Liver (tissue), 9 donors: ENCODE data around the gene IGDCC3. TPM values are rescaled to one million over a fixed set of nuclear protein-coding genes. Genes with fewer than 3 reads are reported as not detected.

Experiments
- DNase-seq: peaks from one replicate; pipeline ENCODE4 v3.0.0-alpha.2; 2017; ENCODE audit warnings: low spot score
- H3K27ac ChIP-seq, 2 donors: one replicate each; pipeline ENCODE4 v1.7.0; 2013; ENCODE audit warnings: inconsistent platforms in 2 of 2, low read length in 2 of 2, control low read depth in 1 of 2, low read depth in 1 of 2, mild to moderate bottlenecking in 1 of 2
- H3K27me3 ChIP-seq, 4 donors: one replicate each; pipeline versions ENCODE4 v1.6.1 to v1.7.0; 2013; ENCODE audit warnings: low read length in 3 of 4, inconsistent platforms in 1 of 4, mild to moderate bottlenecking in 1 of 4, moderate library complexity in 1 of 4; ENCODE audit not compliant: control insufficient read depth in 4 of 4, insufficient read depth in 4 of 4
- H3K36me3 ChIP-seq, 4 donors: one replicate each; pipeline versions ENCODE4 v1.6.1 to v1.7.0; 2013; ENCODE audit warnings: low read length in 3 of 4, mild to moderate bottlenecking in 3 of 4, low read depth in 1 of 4, moderate library complexity in 1 of 4; ENCODE audit not compliant: control insufficient read depth in 4 of 4, insufficient read depth in 3 of 4
- H3K4me1 ChIP-seq, 4 donors: one replicate each; pipeline versions ENCODE4 v1.6.1 to v1.7.0; 2013; ENCODE audit warnings: low read length in 3 of 4, mild to moderate bottlenecking in 3 of 4, moderate library complexity in 1 of 4; ENCODE audit not compliant: control insufficient read depth in 4 of 4, insufficient read depth in 4 of 4
- H3K4me3 ChIP-seq, 3 donors: one replicate each; pipeline versions ENCODE4 v1.6.1 to v1.7.0; 2013; ENCODE audit warnings: low read length in 3 of 3, control low read depth in 1 of 3, low read depth in 1 of 3, mild to moderate bottlenecking in 1 of 3
- H3K9ac ChIP-seq, 2 donors: one replicate each; pipeline ENCODE4 v1.7.0; 2013; ENCODE audit warnings: low read length in 2 of 2, mild to moderate bottlenecking in 2 of 2, moderate library complexity in 2 of 2, control low read depth in 1 of 2, low read depth in 1 of 2
- H3K9me3 ChIP-seq, 4 donors: one replicate each; pipeline versions ENCODE4 v1.6.1 to v1.7.0; 2013; ENCODE audit warnings: low read length in 3 of 4; ENCODE audit not compliant: control insufficient read depth in 4 of 4
- EGR1 ChIP-seq, 2 donors: IDR thresholded peaks; 2 replicates each; pipeline ENCODE4 v1.6.1; 2016 to 2018; ENCODE audit warnings: antibody characterized with exemption in 2 of 2, low read depth in 2 of 2
- FOXA1 ChIP-seq: IDR thresholded peaks from 2 replicates; pipeline ENCODE4 v1.6.1; 2016; ENCODE audit warnings: antibody characterized with exemption
- FOXA2 ChIP-seq: IDR thresholded peaks from 2 replicates; pipeline ENCODE4 v1.6.1; 2016; ENCODE audit warnings: antibody characterized with exemption
- GABPA ChIP-seq, 2 donors: IDR thresholded peaks in 1 of 2; conservative IDR thresholded peaks in 1 of 2; 2 replicates each; pipeline ENCODE4 v1.6.1; 2016; ENCODE audit warnings: antibody characterized with exemption in 2 of 2, mild to moderate bottlenecking in 1 of 2, moderate library complexity in 1 of 2
- HNF4A ChIP-seq, 2 donors: conservative IDR thresholded peaks; 2 replicates each; pipeline ENCODE4 v1.6.1; 2016; ENCODE audit warnings: antibody characterized with exemption in 2 of 2, mild to moderate bottlenecking in 2 of 2
- HNF4G ChIP-seq: IDR thresholded peaks from 2 replicates; pipeline ENCODE4 v1.6.1; 2016; ENCODE audit warnings: antibody characterized with exemption
- JUND ChIP-seq, 2 donors: IDR thresholded peaks; 2 replicates each; pipeline ENCODE4 v1.6.1; 2016; ENCODE audit warnings: antibody characterized with exemption in 2 of 2
- NR2F2 ChIP-seq: IDR thresholded peaks from 2 replicates; pipeline ENCODE4 v1.6.1; 2016; ENCODE audit warnings: antibody characterized with exemption
- RAD21 ChIP-seq, 2 donors: IDR thresholded peaks; 2 replicates each; pipeline ENCODE4 v1.6.1; 2016; ENCODE audit warnings: antibody characterized with exemption in 2 of 2, mild to moderate bottlenecking in 2 of 2
- SP1 ChIP-seq: IDR thresholded peaks from 2 replicates; pipeline ENCODE4 v1.6.1; 2018; ENCODE audit warnings: antibody characterized with exemption, mild to moderate bottlenecking
- TAF1 ChIP-seq: conservative IDR thresholded peaks from 2 replicates; pipeline ENCODE4 v1.6.1; 2016; ENCODE audit warnings: antibody characterized with exemption, mild to moderate bottlenecking
- YY1 ChIP-seq: IDR thresholded peaks from 2 replicates; pipeline ENCODE4 v1.6.1; 2016; ENCODE audit warnings: antibody characterized with exemption, mild to moderate bottlenecking
- WGBS: extraction: QIAGEN DNeasy Blood & Tissue Kit; methylation state at CpG from one replicate; pipeline ENCODE4 v1.1.7; 2013; 5-methylcytosine and 5-hydroxymethylcytosine counted together
- polyA plus RNA-seq, 2 donors: library from polyadenylated mRNA; stranded (reverse) in 1 of 2; unstranded in 1 of 2; fragments of 200-250 nt in 1 of 2; fragments of >200 nt in 1 of 2; fragmentation: Nextera tagmentation in 1 of 2; extraction: Ambion mirVana in 1 of 2; gene quantifications; one replicate each; pipeline versions ENCODE4 v1.2.1 to v1.2.3, GENCODE V29; 2013 to 2015
- total RNA-seq, 2 donors: library from RNA; depleted of rRNA; stranded (reverse); fragments of >200 nt; gene quantifications; one replicate each; pipeline ENCODE4 v1.2.3, GENCODE V29; 2014
- TF ChIP-seq, protein P1 (sequence below): IDR thresholded peaks from 2 replicates; pipeline ENCODE4 v1.6.1; 2016; ENCODE audit warnings: antibody characterized with exemption
- TF ChIP-seq, protein P2 (sequence below): IDR thresholded peaks from 2 replicates; pipeline ENCODE4 v1.6.1; 2016; ENCODE audit warnings: antibody characterized with exemption, mild to moderate bottlenecking
- TF ChIP-seq, protein P3 (sequence below): IDR thresholded peaks from 2 replicates; pipeline ENCODE4 v1.6.1; 2016; ENCODE audit warnings: antibody characterized with exemption
- TF ChIP-seq, protein P4 (sequence below): fragments of 150-350 bp; IDR thresholded peaks from 2 replicates; pipeline ENCODE4 v1.5.1; 2017; ENCODE audit warnings: improper control_type of control experiment, low read depth, low read length; ENCODE audit not compliant: missing input control
- TF ChIP-seq, protein P5 (sequence below): IDR thresholded peaks from 2 replicates; pipeline ENCODE4 v1.6.1; 2016; ENCODE audit warnings: antibody characterized with exemption
- donor health status: healthy.
- donor health status: healthy.
- donor health status: healthy.
- donor health status: healthy.
- donor health status: healthy.

Gene IGDCC3
- total and polyA plus RNA-seq, 4 donors = 1.5 TPM; not detected in 3

DNA sequence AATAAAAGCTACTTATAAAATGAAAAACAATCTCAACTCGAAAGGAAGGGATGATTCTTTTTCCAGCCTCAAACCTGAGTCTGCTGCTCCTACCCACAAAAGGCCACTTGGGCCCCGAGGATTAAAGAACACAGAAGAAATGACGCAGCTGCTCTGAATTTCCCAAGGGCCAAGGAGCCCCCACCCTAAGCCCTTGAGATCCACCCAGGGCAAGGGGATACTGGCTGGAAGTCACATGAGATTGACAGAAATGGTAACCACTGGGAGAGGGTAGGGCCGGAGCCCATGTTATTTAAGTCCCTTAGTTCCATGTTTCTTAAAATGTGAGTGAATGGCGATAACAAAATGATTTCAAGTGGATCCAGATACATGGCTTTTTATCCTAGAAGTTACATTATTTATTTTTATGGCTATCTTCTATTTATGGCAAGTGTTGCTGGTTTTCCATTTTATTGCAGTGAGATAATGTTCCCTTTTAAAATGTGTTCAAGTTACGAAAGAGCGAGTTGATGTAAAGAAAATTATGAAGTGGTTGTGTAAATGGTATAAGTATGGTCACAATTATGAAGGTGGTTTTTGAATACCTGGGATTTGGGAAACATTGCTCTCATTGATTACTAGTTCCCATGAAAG, 28.1 kb upstream of the IGDCC3 start:
- no peaks in the 10 kb centered on the region for H3K27me3 ChIP-seq
- WGBS = 93% methylated on average over 7 of the region's 7 CpGs
- peaks cover 0 to 5% (median 0%) of the 10 kb centered on the region in 4 donors for H3K4me1 ChIP-seq
- no peaks in the 10 kb centered on the region for H3K9me3 ChIP-seq
- no peaks in the 10 kb centered on the region for H3K36me3 ChIP-seq
- no peak overlapping the region for H3K9ac ChIP-seq
- TF ChIP-seq HNF4A (conservative IDR thresholded peaks at IDR 0.05) (no peak), JUND (IDR thresholded peaks at IDR 0.05) (no peak), TAF1 (no peak)
- TF ChIP-seq, protein P1, sequence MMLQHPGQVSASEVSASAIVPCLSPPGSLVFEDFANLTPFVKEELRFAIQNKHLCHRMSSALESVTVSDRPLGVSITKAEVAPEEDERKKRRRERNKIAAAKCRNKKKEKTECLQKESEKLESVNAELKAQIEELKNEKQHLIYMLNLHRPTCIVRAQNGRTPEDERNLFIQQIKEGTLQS = no peak
- no peak overlapping the region for H3K27ac ChIP-seq
- H3K4me3 ChIP-seq = no peak overlapping the region
- no peak for DNase-seq

DNA sequence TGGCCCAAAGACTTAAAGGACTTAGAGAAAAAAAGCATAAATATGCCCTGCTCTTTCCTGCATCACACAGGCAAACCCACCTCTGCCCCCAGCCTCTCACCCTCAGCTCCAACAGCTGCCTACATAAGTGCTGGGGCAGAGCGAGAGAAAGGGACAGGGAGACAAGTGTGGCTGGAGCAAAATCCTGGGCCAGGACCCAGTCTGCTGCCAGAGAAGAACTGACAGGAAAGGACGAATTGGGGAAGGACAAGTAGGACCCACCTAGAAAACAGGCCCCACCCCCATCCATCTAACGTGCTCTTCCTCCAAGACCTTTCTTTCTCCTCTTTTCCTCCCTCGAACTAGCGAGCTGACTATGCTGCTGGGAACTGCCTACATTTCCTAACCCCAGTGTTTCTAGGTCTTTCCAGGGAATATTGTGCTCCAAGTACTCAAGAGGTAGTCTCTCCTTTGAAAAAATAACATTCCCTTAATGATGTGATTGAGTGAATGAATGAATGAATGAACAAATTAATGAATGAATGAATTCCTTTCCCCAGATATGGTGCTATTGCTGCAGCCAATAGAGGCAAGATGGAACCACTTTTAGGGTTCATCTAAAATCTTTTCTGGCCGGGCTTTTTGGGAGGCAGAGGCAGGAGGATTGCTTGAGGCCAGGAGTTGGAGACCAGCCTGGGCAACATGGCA, 26.5 kb upstream of the IGDCC3 start:
- TF ChIP-seq, protein P2, sequence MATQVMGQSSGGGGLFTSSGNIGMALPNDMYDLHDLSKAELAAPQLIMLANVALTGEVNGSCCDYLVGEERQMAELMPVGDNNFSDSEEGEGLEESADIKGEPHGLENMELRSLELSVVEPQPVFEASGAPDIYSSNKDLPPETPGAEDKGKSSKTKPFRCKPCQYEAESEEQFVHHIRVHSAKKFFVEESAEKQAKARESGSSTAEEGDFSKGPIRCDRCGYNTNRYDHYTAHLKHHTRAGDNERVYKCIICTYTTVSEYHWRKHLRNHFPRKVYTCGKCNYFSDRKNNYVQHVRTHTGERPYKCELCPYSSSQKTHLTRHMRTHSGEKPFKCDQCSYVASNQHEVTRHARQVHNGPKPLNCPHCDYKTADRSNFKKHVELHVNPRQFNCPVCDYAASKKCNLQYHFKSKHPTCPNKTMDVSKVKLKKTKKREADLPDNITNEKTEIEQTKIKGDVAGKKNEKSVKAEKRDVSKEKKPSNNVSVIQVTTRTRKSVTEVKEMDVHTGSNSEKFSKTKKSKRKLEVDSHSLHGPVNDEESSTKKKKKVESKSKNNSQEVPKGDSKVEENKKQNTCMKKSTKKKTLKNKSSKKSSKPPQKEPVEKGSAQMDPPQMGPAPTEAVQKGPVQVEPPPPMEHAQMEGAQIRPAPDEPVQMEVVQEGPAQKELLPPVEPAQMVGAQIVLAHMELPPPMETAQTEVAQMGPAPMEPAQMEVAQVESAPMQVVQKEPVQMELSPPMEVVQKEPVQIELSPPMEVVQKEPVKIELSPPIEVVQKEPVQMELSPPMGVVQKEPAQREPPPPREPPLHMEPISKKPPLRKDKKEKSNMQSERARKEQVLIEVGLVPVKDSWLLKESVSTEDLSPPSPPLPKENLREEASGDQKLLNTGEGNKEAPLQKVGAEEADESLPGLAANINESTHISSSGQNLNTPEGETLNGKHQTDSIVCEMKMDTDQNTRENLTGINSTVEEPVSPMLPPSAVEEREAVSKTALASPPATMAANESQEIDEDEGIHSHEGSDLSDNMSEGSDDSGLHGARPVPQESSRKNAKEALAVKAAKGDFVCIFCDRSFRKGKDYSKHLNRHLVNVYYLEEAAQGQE = no peak
- TF ChIP-seq RAD21 (IDR thresholded peaks at IDR 0.05) (no peak), TAF1 (no peak), NR2F2 (no peak), EGR1 (IDR thresholded peaks at IDR 0.05; ENCODE audit: low read depth in 2 of 2) (no peak), YY1 (no peak), JUND (IDR thresholded peaks at IDR 0.05) (no peak), FOXA1 (no peak), HNF4G (no peak), GABPA (IDR thresholded peaks at IDR 0.05 in 1 of 2, conservative IDR thresholded peaks at IDR 0.05 in 1 of 2) (no peak), FOXA2 (no peak), SP1 (no peak)
- TF ChIP-seq, protein P3, sequence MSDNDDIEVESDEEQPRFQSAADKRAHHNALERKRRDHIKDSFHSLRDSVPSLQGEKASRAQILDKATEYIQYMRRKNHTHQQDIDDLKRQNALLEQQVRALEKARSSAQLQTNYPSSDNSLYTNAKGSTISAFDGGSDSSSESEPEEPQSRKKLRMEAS = no peak
- TF ChIP-seq, protein P4, sequence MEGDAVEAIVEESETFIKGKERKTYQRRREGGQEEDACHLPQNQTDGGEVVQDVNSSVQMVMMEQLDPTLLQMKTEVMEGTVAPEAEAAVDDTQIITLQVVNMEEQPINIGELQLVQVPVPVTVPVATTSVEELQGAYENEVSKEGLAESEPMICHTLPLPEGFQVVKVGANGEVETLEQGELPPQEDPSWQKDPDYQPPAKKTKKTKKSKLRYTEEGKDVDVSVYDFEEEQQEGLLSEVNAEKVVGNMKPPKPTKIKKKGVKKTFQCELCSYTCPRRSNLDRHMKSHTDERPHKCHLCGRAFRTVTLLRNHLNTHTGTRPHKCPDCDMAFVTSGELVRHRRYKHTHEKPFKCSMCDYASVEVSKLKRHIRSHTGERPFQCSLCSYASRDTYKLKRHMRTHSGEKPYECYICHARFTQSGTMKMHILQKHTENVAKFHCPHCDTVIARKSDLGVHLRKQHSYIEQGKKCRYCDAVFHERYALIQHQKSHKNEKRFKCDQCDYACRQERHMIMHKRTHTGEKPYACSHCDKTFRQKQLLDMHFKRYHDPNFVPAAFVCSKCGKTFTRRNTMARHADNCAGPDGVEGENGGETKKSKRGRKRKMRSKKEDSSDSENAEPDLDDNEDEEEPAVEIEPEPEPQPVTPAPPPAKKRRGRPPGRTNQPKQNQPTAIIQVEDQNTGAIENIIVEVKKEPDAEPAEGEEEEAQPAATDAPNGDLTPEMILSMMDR = no peak
- TF ChIP-seq, protein P1 = no peak
- TF ChIP-seq, protein P5, sequence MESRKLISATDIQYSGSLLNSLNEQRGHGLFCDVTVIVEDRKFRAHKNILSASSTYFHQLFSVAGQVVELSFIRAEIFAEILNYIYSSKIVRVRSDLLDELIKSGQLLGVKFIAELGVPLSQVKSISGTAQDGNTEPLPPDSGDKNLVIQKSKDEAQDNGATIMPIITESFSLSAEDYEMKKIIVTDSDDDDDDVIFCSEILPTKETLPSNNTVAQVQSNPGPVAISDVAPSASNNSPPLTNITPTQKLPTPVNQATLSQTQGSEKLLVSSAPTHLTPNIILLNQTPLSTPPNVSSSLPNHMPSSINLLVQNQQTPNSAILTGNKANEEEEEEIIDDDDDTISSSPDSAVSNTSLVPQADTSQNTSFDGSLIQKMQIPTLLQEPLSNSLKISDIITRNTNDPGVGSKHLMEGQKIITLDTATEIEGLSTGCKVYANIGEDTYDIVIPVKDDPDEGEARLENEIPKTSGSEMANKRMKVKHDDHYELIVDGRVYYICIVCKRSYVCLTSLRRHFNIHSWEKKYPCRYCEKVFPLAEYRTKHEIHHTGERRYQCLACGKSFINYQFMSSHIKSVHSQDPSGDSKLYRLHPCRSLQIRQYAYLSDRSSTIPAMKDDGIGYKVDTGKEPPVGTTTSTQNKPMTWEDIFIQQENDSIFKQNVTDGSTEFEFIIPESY = no peak
- Histone ChIP-seq H3K27ac (no peak overlapping the region), H3K27me3 (no peaks in the 10 kb centered on the region), H3K4me3 (no peak overlapping the region), H3K9me3 (no peaks in the 10 kb centered on the region), H3K4me1 (peaks cover 0 to 5% (median 0%) of the 10 kb centered on the region in 4 donors), H3K36me3 (no peaks in the 10 kb centered on the region), H3K9ac (no peak overlapping the region)
- no peak for DNase-seq
- WGBS = 87% methylated on average over 6 of the region's 6 CpGs
